ENCODE data around the gene KIAA1755.

KIAA1755 gene

GRCh38 chr20:38226553-38226952, 34.0 kb downstream of the KIAA1755 start:
- no peak for TF ChIP-seq CTCF (IDR thresholded peaks at IDR 0.05; ENCODE audit: low read depth, low read length)
- in situ Hi-C loops (cut with HindIII; ENCODE audit: low sequenced_read_pairs), result no loop called here
- no peak for DNase-seq (ENCODE audit: low read depth, low spot score)
- H3K4me3 ChIP-seq (ENCODE audit: low read depth, low read length), result no peak overlapping the region

- in situ Hi-C loops (cut with HindIII; ENCODE audit: low sequenced_read_pairs), result no loop called here
- no peak for TF ChIP-seq CTCF (IDR thresholded peaks at IDR 0.05; ENCODE audit: low read depth, low read length)
- no peak for DNase-seq (ENCODE audit: low read depth, low spot score)
- H3K4me3 ChIP-seq (ENCODE audit: low read depth, low read length), result no peak overlapping the region
Measured at GRCh38 chr20:38225900-38226263, 34.7 kb downstream of the KIAA1755 start.

- no peak for DNase-seq (ENCODE audit: low read depth, low spot score)
- in situ Hi-C loops (cut with HindIII; ENCODE audit: low sequenced_read_pairs), result no loop called here
- H3K4me3 ChIP-seq (ENCODE audit: low read depth, low read length), result no peak overlapping the region
- TF ChIP-seq CTCF (IDR thresholded peaks at IDR 0.05; ENCODE audit: low read depth, low read length), result no peak
Measured at GRCh38 chr20:38225240-38225899, 35.2 kb downstream of the KIAA1755 start.

- in situ Hi-C loops (cut with HindIII; ENCODE audit: low sequenced_read_pairs), result no loop called here
- TF ChIP-seq CTCF (IDR thresholded peaks at IDR 0.05; ENCODE audit: low read depth, low read length), result no peak
- DNase-seq (ENCODE audit: low read depth, low spot score), result no peak
- no peak overlapping the region for H3K4me3 ChIP-seq (ENCODE audit: low read depth, low read length)
Measured at GRCh38 chr20:38224531-38224930, 36.0 kb downstream of the KIAA1755 start.

GRCh38 chr20:38223743-38224100, 36.8 kb downstream of the KIAA1755 start:
- DNase-seq (ENCODE audit: low read depth, low spot score), result no peak
- no peak for TF ChIP-seq CTCF (IDR thresholded peaks at IDR 0.05; ENCODE audit: low read depth, low read length)
- in situ Hi-C loops (cut with HindIII; ENCODE audit: low sequenced_read_pairs), result no loop called here
- H3K4me3 ChIP-seq (ENCODE audit: low read depth, low read length), result no peak overlapping the region

GRCh38 chr20:38222923-38223742, 37.4 kb downstream of the KIAA1755 start:
- H3K4me3 ChIP-seq (ENCODE audit: low read depth, low read length), result no peak overlapping the region
- in situ Hi-C loops (cut with HindIII; ENCODE audit: low sequenced_read_pairs), result no loop called here
- no peak for TF ChIP-seq CTCF (IDR thresholded peaks at IDR 0.05; ENCODE audit: low read depth, low read length)

More at GRCh38 chr20:38222923-38223742, 37.4 kb downstream of the KIAA1755 start:
- no peak for DNase-seq (ENCODE audit: low read depth, low spot score)

All from astrocyte of the spinal cord (primary cell).